HEK293 (cell line): ENCODE data around the gene CBX8.

Source experiments
- FEZF1 ChIP-seq: fragments of 450-650 bp; formaldehyde crosslinking; IDR thresholded peaks from 2 replicates; pipeline ENCODE4 v1.5.1; 2016; ENCODE audit warnings: missing biosample characterization, missing genetic modification characterization
- SCRT2 ChIP-seq: fragments of 450-650 bp; formaldehyde crosslinking; IDR thresholded peaks from 2 replicates; pipeline ENCODE4 v1.5.1; 2016; ENCODE audit warnings: missing biosample characterization, missing genetic modification characterization
- YY2 ChIP-seq: fragments of 450-650 bp; formaldehyde crosslinking; IDR thresholded peaks from 2 replicates; pipeline ENCODE4 v1.5.1; 2016; ENCODE audit warnings: missing biosample characterization, missing genetic modification characterization
- ZNF114 ChIP-seq: fragments of 450-650 bp; formaldehyde crosslinking; IDR thresholded peaks from 2 replicates; pipeline ENCODE4 v1.5.0; 2017; ENCODE audit warnings: missing biosample characterization, missing genetic modification characterization
- ZNF184 ChIP-seq: fragments of 450-650 bp; IDR thresholded peaks from 2 replicates; pipeline ENCODE4 v1.5.1; 2018; ENCODE audit warnings: missing biosample characterization, mild to moderate bottlenecking, missing genetic modification characterization
- ZNF19 ChIP-seq: fragments of 450-650 bp; formaldehyde crosslinking; IDR thresholded peaks from 2 replicates; pipeline ENCODE4; 2016; ENCODE audit warnings: missing biosample characterization, missing genetic modification characterization, low read depth
- ZNF2 ChIP-seq: fragments of 450-650 bp; formaldehyde crosslinking; IDR thresholded peaks from 2 replicates; pipeline ENCODE4 v1.5.1; 2016; ENCODE audit warnings: missing biosample characterization, missing genetic modification characterization
- ZNF211 ChIP-seq: fragments of 450-650 bp; formaldehyde crosslinking; IDR thresholded peaks from 2 replicates; pipeline ENCODE4 v1.5.1; 2016; ENCODE audit warnings: low read depth, missing biosample characterization, missing genetic modification characterization
- ZNF214 ChIP-seq: fragments of 450-650 bp; formaldehyde crosslinking; IDR thresholded peaks from 2 replicates; pipeline ENCODE4 v1.5.1; 2017; ENCODE audit warnings: missing biosample characterization, mild to moderate bottlenecking, missing genetic modification characterization, borderline replicate concordance
- ZNF416 ChIP-seq: fragments of 450-650 bp; formaldehyde crosslinking; IDR thresholded peaks from 2 replicates; pipeline ENCODE4 v1.5.1; 2016; ENCODE audit warnings: missing biosample characterization, missing genetic modification characterization
- ZNF423 ChIP-seq: fragments of 450-650 bp; formaldehyde crosslinking; IDR thresholded peaks from 2 replicates; pipeline ENCODE4 v1.5.1; 2016; ENCODE audit warnings: missing biosample characterization, missing genetic modification characterization
- ZNF521 ChIP-seq: fragments of 450-650 bp; formaldehyde crosslinking; IDR thresholded peaks from 2 replicates; pipeline ENCODE4 v1.5.1; 2017; ENCODE audit warnings: missing biosample characterization, mild to moderate bottlenecking, missing genetic modification characterization
- ZNF544 ChIP-seq: fragments of 450-650 bp; formaldehyde crosslinking; IDR thresholded peaks from 2 replicates; pipeline ENCODE4 v1.5.0; 2017; ENCODE audit warnings: missing biosample characterization, missing genetic modification characterization
- ZNF558 ChIP-seq: fragments of 450-650 bp; formaldehyde crosslinking; IDR thresholded peaks from 2 replicates; pipeline ENCODE4 v1.5.1; 2016; ENCODE audit warnings: missing biosample characterization, missing genetic modification characterization
- ZNF561 ChIP-seq: fragments of 450-650 bp; IDR thresholded peaks from 2 replicates; pipeline ENCODE4 v1.5.1; 2018; ENCODE audit warnings: missing biosample characterization, missing genetic modification characterization, borderline replicate concordance
- ZNF610 ChIP-seq: fragments of 450-650 bp; formaldehyde crosslinking; IDR thresholded peaks from 2 replicates; pipeline ENCODE4 v1.5.1; 2016; ENCODE audit warnings: missing biosample characterization, missing genetic modification characterization, borderline replicate concordance
- ZNF626 ChIP-seq: fragments of 450-650 bp; sonication (Bioruptor Pico); formaldehyde crosslinking; IDR thresholded peaks from 2 replicates; pipeline ENCODE4 v1.5.1; 2018; ENCODE audit warnings: missing biosample characterization, missing genetic modification characterization, inconsistent platforms
- ZNF670 ChIP-seq: fragments of 450-650 bp; formaldehyde crosslinking; IDR thresholded peaks from 2 replicates; pipeline ENCODE4 v1.5.1; 2016; ENCODE audit warnings: missing biosample characterization, missing genetic modification characterization, low read depth
- ZNF76 ChIP-seq: fragments of 450-650 bp; formaldehyde crosslinking; IDR thresholded peaks from 2 replicates; pipeline ENCODE4; 2016; ENCODE audit warnings: low read depth, missing biosample characterization, missing genetic modification characterization, borderline replicate concordance
- TF ChIP-seq, protein P1 (sequence below): fragments of 450-650 bp; formaldehyde crosslinking; IDR thresholded peaks from 2 replicates; pipeline ENCODE4 v1.5.1; 2016; ENCODE audit warnings: missing biosample characterization, missing genetic modification characterization
- TF ChIP-seq, protein P2 (sequence below): fragments of 450-650 bp; formaldehyde crosslinking; IDR thresholded peaks from 2 replicates; pipeline ENCODE4 v1.5.1; 2016; ENCODE audit warnings: missing biosample characterization, missing genetic modification characterization
- TF ChIP-seq, protein P3 (sequence below): fragments of 450-650 bp; formaldehyde crosslinking; IDR thresholded peaks from 2 replicates; pipeline ENCODE4 v1.5.1; 2016; ENCODE audit warnings: missing biosample characterization, missing genetic modification characterization
- TF ChIP-seq, protein P4 (sequence below): fragments of 450-650 bp; formaldehyde crosslinking; IDR thresholded peaks from 2 replicates; pipeline ENCODE4 v1.5.1; 2016; ENCODE audit warnings: missing biosample characterization, missing genetic modification characterization, low read depth
- TF ChIP-seq, protein P5 (sequence below): fragments of 450-650 bp; formaldehyde crosslinking; IDR thresholded peaks from 2 replicates; pipeline ENCODE4 v1.5.1; 2016; ENCODE audit warnings: missing biosample characterization, missing genetic modification characterization, borderline replicate concordance
- TF ChIP-seq, protein P6 (sequence below): fragments of 450-650 bp; formaldehyde crosslinking; IDR thresholded peaks from 2 replicates; pipeline ENCODE4 v1.5.0; 2017; ENCODE audit warnings: missing biosample characterization, missing genetic modification characterization, borderline replicate concordance

The CBX8 gene

DNA sequence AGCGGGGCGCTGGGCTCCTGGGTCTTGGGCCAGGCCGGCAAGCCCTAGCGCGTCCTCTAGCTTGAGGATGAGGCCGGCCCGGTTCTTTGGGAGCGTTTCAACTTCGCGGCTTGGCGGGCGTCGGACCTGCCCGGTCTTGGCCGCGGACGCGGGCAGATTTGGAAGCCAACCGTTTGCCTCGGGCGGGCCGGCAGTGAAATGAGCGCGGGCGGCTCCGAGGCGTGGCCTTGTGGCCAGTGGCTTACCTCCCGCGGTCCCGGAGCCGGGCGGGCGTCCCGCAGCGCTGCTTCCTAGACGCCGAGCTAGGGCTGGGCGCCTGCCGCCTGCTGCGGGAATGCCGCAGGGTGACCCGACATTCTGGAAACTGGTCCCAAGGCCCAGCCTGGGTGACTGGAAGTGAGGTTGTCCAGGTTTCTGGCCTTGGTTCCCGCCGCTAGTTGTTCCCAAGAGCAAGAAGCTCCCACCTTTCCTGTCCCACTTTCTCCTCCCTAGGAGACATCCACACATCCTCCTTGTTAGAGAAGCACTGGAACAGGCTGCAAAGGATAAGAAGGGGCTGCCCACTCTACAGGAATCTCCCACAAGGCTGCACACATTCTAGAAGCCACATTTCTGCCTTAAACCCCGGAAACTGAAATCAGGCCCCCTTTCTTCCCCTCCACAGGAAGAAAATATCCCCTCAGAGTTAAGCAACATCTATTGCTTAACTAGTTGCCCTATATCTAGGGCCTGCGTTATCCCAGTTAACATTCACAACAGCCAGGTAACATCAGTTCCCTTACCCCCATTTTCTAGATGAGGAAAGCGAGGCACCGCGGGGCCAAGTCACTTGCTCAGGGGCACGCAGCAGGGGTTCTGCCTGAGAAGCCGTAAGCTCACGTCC lies 4.5 kb upstream of the CBX8 start (continued):
- TF ChIP-seq, protein P1, sequence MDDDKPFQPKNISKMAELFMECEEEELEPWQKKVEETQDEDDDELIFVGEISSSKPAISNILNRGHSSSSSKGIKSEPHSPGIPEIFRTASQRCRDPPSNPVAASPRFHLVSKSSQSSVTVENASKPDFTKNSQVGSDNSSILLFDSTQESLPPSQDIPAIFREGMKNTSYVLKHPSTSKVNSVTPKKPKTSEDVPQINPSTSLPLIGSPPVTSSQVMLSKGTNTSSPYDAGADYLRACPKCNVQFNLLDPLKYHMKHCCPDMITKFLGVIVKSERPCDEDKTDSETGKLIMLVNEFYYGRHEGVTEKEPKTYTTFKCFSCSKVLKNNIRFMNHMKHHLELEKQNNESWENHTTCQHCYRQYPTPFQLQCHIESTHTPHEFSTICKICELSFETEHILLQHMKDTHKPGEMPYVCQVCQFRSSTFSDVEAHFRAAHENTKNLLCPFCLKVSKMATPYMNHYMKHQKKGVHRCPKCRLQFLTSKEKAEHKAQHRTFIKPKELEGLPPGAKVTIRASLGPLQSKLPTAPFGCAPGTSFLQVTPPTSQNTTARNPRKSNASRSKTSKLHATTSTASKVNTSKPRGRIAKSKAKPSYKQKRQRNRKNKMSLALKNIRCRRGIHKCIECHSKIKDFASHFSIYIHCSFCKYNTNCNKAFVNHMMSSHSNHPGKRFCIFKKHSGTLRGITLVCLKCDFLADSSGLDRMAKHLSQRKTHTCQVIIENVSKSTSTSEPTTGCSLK (tag by site-specific recombination) = no peak
- peak; percentile 96 for TF ChIP-seq FEZF1
- TF ChIP-seq ZNF19 (tag by site-specific recombination) = no peak
- no peak for TF ChIP-seq SCRT2 (tag by site-specific recombination)
- no peak for TF ChIP-seq ZNF214 (tag by site-specific recombination)
- TF ChIP-seq, protein P2, sequence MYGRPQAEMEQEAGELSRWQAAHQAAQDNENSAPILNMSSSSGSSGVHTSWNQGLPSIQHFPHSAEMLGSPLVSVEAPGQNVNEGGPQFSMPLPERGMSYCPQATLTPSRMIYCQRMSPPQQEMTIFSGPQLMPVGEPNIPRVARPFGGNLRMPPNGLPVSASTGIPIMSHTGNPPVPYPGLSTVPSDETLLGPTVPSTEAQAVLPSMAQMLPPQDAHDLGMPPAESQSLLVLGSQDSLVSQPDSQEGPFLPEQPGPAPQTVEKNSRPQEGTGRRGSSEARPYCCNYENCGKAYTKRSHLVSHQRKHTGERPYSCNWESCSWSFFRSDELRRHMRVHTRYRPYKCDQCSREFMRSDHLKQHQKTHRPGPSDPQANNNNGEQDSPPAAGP (tag by site-specific recombination) = peak; percentile 86
- no peak for TF ChIP-seq ZNF211 (tag by site-specific recombination)
- TF ChIP-seq, protein P3, sequence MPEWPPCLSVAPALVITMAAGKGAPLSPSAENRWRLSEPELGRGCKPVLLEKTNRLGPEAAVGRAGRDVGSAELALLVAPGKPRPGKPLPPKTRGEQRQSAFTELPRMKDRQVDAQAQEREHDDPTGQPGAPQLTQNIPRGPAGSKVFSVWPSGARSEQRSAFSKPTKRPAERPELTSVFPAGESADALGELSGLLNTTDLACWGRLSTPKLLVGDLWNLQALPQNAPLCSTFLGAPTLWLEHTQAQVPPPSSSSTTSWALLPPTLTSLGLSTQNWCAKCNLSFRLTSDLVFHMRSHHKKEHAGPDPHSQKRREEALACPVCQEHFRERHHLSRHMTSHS (tag by site-specific recombination) = no peak
- TF ChIP-seq ZNF544 (tag by site-specific recombination) = no peak
- TF ChIP-seq ZNF670 = no peak
- peak; percentile 96 for TF ChIP-seq ZNF423 (tag by site-specific recombination)
- TF ChIP-seq ZNF184 = no peak
- no peak for TF ChIP-seq ZNF558 (tag by site-specific recombination)
- TF ChIP-seq ZNF114 = no peak
- TF ChIP-seq, protein P4, sequence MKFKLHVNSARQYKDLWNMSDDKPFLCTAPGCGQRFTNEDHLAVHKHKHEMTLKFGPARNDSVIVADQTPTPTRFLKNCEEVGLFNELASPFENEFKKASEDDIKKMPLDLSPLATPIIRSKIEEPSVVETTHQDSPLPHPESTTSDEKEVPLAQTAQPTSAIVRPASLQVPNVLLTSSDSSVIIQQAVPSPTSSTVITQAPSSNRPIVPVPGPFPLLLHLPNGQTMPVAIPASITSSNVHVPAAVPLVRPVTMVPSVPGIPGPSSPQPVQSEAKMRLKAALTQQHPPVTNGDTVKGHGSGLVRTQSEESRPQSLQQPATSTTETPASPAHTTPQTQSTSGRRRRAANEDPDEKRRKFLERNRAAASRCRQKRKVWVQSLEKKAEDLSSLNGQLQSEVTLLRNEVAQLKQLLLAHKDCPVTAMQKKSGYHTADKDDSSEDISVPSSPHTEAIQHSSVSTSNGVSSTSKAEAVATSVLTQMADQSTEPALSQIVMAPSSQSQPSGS = no peak
- TF ChIP-seq ZNF610 (tag by site-specific recombination) = no peak
- TF ChIP-seq YY2 (tag by site-specific recombination) = no peak; the same call in 1 of the 2 replicates
- TF ChIP-seq ZNF561 (tag by site-specific recombination) = no peak
- peak; percentile 9; the same call in 1 of the 2 replicates for TF ChIP-seq ZNF76 (tag by site-specific recombination)
- TF ChIP-seq ZNF626 (tag by site-specific recombination) = no peak
- TF ChIP-seq ZNF521 = no peak
- TF ChIP-seq ZNF2 = peak; percentile 62; the same call in 1 of the 2 replicates
- TF ChIP-seq, protein P5, sequence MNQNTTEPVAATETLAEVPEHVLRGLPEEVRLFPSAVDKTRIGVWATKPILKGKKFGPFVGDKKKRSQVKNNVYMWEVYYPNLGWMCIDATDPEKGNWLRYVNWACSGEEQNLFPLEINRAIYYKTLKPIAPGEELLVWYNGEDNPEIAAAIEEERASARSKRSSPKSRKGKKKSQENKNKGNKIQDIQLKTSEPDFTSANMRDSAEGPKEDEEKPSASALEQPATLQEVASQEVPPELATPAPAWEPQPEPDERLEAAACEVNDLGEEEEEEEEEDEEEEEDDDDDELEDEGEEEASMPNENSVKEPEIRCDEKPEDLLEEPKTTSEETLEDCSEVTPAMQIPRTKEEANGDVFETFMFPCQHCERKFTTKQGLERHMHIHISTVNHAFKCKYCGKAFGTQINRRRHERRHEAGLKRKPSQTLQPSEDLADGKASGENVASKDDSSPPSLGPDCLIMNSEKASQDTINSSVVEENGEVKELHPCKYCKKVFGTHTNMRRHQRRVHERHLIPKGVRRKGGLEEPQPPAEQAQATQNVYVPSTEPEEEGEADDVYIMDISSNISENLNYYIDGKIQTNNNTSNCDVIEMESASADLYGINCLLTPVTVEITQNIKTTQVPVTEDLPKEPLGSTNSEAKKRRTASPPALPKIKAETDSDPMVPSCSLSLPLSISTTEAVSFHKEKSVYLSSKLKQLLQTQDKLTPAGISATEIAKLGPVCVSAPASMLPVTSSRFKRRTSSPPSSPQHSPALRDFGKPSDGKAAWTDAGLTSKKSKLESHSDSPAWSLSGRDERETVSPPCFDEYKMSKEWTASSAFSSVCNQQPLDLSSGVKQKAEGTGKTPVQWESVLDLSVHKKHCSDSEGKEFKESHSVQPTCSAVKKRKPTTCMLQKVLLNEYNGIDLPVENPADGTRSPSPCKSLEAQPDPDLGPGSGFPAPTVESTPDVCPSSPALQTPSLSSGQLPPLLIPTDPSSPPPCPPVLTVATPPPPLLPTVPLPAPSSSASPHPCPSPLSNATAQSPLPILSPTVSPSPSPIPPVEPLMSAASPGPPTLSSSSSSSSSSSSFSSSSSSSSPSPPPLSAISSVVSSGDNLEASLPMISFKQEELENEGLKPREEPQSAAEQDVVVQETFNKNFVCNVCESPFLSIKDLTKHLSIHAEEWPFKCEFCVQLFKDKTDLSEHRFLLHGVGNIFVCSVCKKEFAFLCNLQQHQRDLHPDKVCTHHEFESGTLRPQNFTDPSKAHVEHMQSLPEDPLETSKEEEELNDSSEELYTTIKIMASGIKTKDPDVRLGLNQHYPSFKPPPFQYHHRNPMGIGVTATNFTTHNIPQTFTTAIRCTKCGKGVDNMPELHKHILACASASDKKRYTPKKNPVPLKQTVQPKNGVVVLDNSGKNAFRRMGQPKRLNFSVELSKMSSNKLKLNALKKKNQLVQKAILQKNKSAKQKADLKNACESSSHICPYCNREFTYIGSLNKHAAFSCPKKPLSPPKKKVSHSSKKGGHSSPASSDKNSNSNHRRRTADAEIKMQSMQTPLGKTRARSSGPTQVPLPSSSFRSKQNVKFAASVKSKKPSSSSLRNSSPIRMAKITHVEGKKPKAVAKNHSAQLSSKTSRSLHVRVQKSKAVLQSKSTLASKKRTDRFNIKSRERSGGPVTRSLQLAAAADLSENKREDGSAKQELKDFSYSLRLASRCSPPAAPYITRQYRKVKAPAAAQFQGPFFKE (tag by site-specific recombination) = no peak
- TF ChIP-seq ZNF416 = no peak
- TF ChIP-seq, protein P6, sequence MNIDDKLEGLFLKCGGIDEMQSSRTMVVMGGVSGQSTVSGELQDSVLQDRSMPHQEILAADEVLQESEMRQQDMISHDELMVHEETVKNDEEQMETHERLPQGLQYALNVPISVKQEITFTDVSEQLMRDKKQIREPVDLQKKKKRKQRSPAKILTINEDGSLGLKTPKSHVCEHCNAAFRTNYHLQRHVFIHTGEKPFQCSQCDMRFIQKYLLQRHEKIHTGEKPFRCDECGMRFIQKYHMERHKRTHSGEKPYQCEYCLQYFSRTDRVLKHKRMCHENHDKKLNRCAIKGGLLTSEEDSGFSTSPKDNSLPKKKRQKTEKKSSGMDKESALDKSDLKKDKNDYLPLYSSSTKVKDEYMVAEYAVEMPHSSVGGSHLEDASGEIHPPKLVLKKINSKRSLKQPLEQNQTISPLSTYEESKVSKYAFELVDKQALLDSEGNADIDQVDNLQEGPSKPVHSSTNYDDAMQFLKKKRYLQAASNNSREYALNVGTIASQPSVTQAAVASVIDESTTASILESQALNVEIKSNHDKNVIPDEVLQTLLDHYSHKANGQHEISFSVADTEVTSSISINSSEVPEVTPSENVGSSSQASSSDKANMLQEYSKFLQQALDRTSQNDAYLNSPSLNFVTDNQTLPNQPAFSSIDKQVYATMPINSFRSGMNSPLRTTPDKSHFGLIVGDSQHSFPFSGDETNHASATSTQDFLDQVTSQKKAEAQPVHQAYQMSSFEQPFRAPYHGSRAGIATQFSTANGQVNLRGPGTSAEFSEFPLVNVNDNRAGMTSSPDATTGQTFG = no peak
